H4 (cell line): ENCODE measurements around the gene DKK1. TPM values are rescaled to one million over a fixed set of nuclear protein-coding genes. Genes with fewer than 3 reads are reported as not detected.
"Not testable (repeated sequence)": the region's sequence is repeated elsewhere in the genome, so short reads cannot be mapped to it uniquely, and the experiment has no call there.

Experiments
- DNase-seq: peaks from one replicate; pipeline ENCODE4 v3.0.0-alpha.2; 2015; ENCODE audit warnings: low spot score
- total RNA-seq: library from RNA; depleted of rRNA; stranded (reverse); fragments of >200 nt; shearing (Covaris generic); gene quantifications from 2 replicates; pipeline ENCODE4 v1.2.3, GENCODE V29; 2014

DKK1 gene
- total RNA-seq, 1 experiment from 2014 or later = 31.2 TPM

- DNase-seq = not testable (repeated sequence)
Observed at GRCh38 chr10:52365547-52366432, 51.7 kb downstream of the DKK1 start.
